ENCODE measurements around the gene PSG5.
A peak's percentile ranks its signal among the peaks of the same experiment; 100 is the strongest.
"Not testable (repeated sequence)": the region's sequence is repeated elsewhere in the genome, so short reads cannot be mapped to it uniquely, and the experiment has no call there.

PSG5 gene

GRCh38 chr19:43203611-43204010 is 17.3 kb upstream of the PSG5 start:
- H3K4me1 ChIP-seq (ENCODE audit: control insufficient read depth, insufficient read depth, low read length); H3K9me3 ChIP-seq (ENCODE audit: control insufficient read depth, insufficient read depth, low read depth, low read length); H3K36me3 ChIP-seq (ENCODE audit: control insufficient read depth in 2 of 2, insufficient read depth in 1 of 2, low read length in 2 of 2); H3K4me3 ChIP-seq (ENCODE audit: low read depth, low read length); POLR2A ChIA-PET; H3K27ac ChIP-seq (ENCODE audit: extremely low read depth, low read depth, low read length): not testable (repeated sequence)
- CTCF ChIA-PET = interaction anchor here (0.6 to 0.7 kb wide), 2 partner anchors 53 to 114 kb away, joined by 3 read pairs; no protein-coding TSS in a partner anchor
- 0 out of 2 replicates have a peak, but pooled peaks have one; percentile 6 for TF ChIP-seq ZNF157 (tag by site-specific recombination; IDR thresholded peaks at IDR 0.05)

- TF ChIP-seq ZSCAN4 (tag by site-specific recombination; IDR thresholded peaks at IDR 0.05) (peak; percentile 7; the same call in 1 of the 2 replicates), ZFHX2 (tag by site-specific recombination; conservative IDR thresholded peaks at IDR 0.05) (0 out of 2 replicates have a peak, but pooled peaks have one; percentile 5), ZFP37 (tag by site-specific recombination; IDR thresholded peaks at IDR 0.05) (peak; percentile 12; the same call in 1 of the 2 replicates), ZBTB48 (tag by site-specific recombination; IDR thresholded peaks at IDR 0.05) (0 out of 2 replicates have a peak, but pooled peaks have one; percentile 30)
- not testable (repeated sequence) for H3K4me1 ChIP-seq (ENCODE audit: control insufficient read depth, insufficient read depth, low read length); H3K36me3 ChIP-seq (ENCODE audit: control insufficient read depth in 2 of 2, insufficient read depth in 1 of 2, low read length in 2 of 2); H3K9me3 ChIP-seq (ENCODE audit: control insufficient read depth, insufficient read depth, low read depth, low read length); H3K4me3 ChIP-seq (ENCODE audit: low read depth, low read length)
- H3K27ac ChIP-seq (ENCODE audit: extremely low read depth, low read depth, low read length) = peak overlapping the region; percentile 46
- ChIA-PET POLR2A (interaction anchor here (0.9 to 1.6 kb wide), 2 partner anchors 9 to 10 kb away, joined by 4 to 5 read pairs; no protein-coding TSS in a partner anchor), CTCF (interaction anchor here (0.6 to 1.3 kb wide), 6 partner anchors 9 to 222 kb away, joined by 3 to 5 read pairs (median 4); no protein-coding TSS in a partner anchor)
Observed at GRCh38 chr19:43201891-43202290, 15.6 kb upstream of the PSG5 start.

- H3K36me3 ChIP-seq (ENCODE audit: control insufficient read depth in 2 of 2, insufficient read depth in 1 of 2, low read length in 2 of 2); H3K4me3 ChIP-seq (ENCODE audit: low read depth, low read length); H3K4me1 ChIP-seq (ENCODE audit: control insufficient read depth, insufficient read depth, low read length); H3K9me3 ChIP-seq (ENCODE audit: control insufficient read depth, insufficient read depth, low read depth, low read length): not testable (repeated sequence)
- H3K27ac ChIP-seq (ENCODE audit: extremely low read depth, low read depth, low read length) = peak overlapping the region; percentile 74
- POLR2A ChIA-PET = interaction anchor here (0.9 to 1.1 kb wide), 2 partner anchors 8 to 10 kb away, joined by 4 read pairs; no protein-coding TSS in a partner anchor
- CTCF ChIA-PET = interaction anchor here (0.5 to 10.1 kb wide), 9 partner anchors 7 to 505 kb away, joined by 3 to 117 read pairs (median 4); partner anchors contain the start of gene PSG4
- TF ChIP-seq PATZ1 (tag by site-specific recombination; IDR thresholded peaks at IDR 0.05) = 0 out of 2 replicates have a peak, but pooled peaks have one; percentile 20
- TF ChIP-seq PRDM4 (tag by site-specific recombination; IDR thresholded peaks at IDR 0.05) = peak; percentile 56; the same call in 1 of the 2 replicates
- peak; percentile 58 for TF ChIP-seq ZNF362 (tag by site-specific recombination; IDR thresholded peaks at IDR 0.05)
- TF ChIP-seq PRDM1 (tag by site-specific recombination; IDR thresholded peaks at IDR 0.05) = peak; percentile 53; the same call in 1 of the 2 replicates
- 0 out of 2 replicates have a peak, but pooled peaks have one; percentile 32 for TF ChIP-seq MEIS1 (CRISPR knock-in tag; IDR thresholded peaks at IDR 0.05; ENCODE audit: borderline replicate concordance)
- TF ChIP-seq ZNF660 (tag by site-specific recombination; IDR thresholded peaks at IDR 0.05) = peak; percentile 92
- peak; percentile 8; the same call in 1 of the 2 replicates for TF ChIP-seq SP2 (tag by site-specific recombination; IDR thresholded peaks at IDR 0.05)
- peak; percentile 72 for TF ChIP-seq ATF2 (tag by site-specific recombination; IDR thresholded peaks at IDR 0.05; ENCODE audit: low read depth)
- TF ChIP-seq WT1 (tag by site-specific recombination; IDR thresholded peaks at IDR 0.05) = 0 out of 2 replicates have a peak, but pooled peaks have one; percentile 38
- peak; percentile 82 for TF ChIP-seq ZXDB (tag by site-specific recombination; IDR thresholded peaks at IDR 0.05)
- 0 out of 2 replicates have a peak, but pooled peaks have one; percentile 43 for TF ChIP-seq SCRT2 (tag by site-specific recombination; IDR thresholded peaks at IDR 0.05)
- TF ChIP-seq GLIS1 (tag by site-specific recombination; IDR thresholded peaks at IDR 0.05) = peak; percentile 34
- TF ChIP-seq ZNF639 (tag by site-specific recombination; IDR thresholded peaks at IDR 0.05) = peak; percentile 87
- TF ChIP-seq ZNF366 (tag by site-specific recombination; conservative IDR thresholded peaks at IDR 0.05) = peak; percentile 99
- peak; percentile 97 for TF ChIP-seq ZNF629 (tag by site-specific recombination; IDR thresholded peaks at IDR 0.05)
Observed at GRCh38 chr19:43201337-43201801, 15.0 kb upstream of the PSG5 start.
